GM12891 (cell line): ENCODE data around the gene C2CD3.

Experiments
- PAX5 ChIP-seq: IDR thresholded peaks from 2 replicates; pipeline ENCODE4 v1.6.1; 2011; ENCODE audit warnings: low read length, moderate library complexity, mild to moderate bottlenecking; ENCODE audit not compliant: insufficient read depth, severe bottlenecking
- POLR2A ChIP-seq: IDR thresholded peaks from 2 replicates; pipeline ENCODE4 v1.6.1; 2011; ENCODE audit warnings: low read depth, low read length, control low read depth
- POLR2AphosphoS5 ChIP-seq: IDR thresholded peaks from 2 replicates; pipeline ENCODE4 v1.6.1; 2011; ENCODE audit warnings: low read depth, low read length, control low read depth
- SPI1 ChIP-seq: IDR thresholded peaks from 2 replicates; pipeline ENCODE4 v1.6.1; 2011; ENCODE audit warnings: low read depth, low read length, control low read depth
- TAF1 ChIP-seq: IDR thresholded peaks from 2 replicates; pipeline ENCODE4 v1.6.1; 2011; ENCODE audit warnings: low read depth, low read length, control low read depth

- no peak for TF ChIP-seq PAX5
- no peak for TF ChIP-seq SPI1
- no peak for TF ChIP-seq POLR2AphosphoS5
- no peak for TF ChIP-seq POLR2A
- no peak for TF ChIP-seq TAF1
These were observed 182.6 kb downstream of the C2CD3 start for GRCh38 chr11:73988227-73988626.
